ENCODE measurements around the gene SMOC2.

SMOC2 gene

GRCh38 chr6:168717491-168717890 lies 276.5 kb downstream of the SMOC2 start:
- DNase-seq: no peak

Data from 8988T (cell line).